Fibroblast of the aortic adventitia (primary cell): Measurements from ENCODE around the gene PSMD11. TPM values are rescaled to one million over a fixed set of nuclear protein-coding genes. Genes with fewer than 3 reads are reported as not detected.

Source experiments
- DNase-seq: peaks from one replicate; pipeline ENCODE4 v3.0.0-alpha.2; 2010; ENCODE audit warnings: low read depth
- H3K4me3 ChIP-seq: 2 replicates; pipeline ENCODE4 v1.5.1; 2011; ENCODE audit warnings: low read depth, mild to moderate bottlenecking, control low read depth, low read length, moderate library complexity
- CTCF ChIP-seq: IDR thresholded peaks from 2 replicates; pipeline ENCODE4 v1.5.1; 2011; ENCODE audit warnings: mild to moderate bottlenecking, low read length, control low read depth, inconsistent platforms; ENCODE audit not compliant: insufficient read depth
- total RNA-seq: library from RNA; depleted of rRNA; stranded (reverse); fragments of >200 nt; gene quantifications from 2 replicates; pipeline ENCODE4 v1.2.3, GENCODE V29; 2012; ENCODE audit warnings: low replicate concordance

Gene PSMD11
- total RNA-seq, 1 donor = 78.2 TPM

- TF ChIP-seq CTCF = no peak
- no peak overlapping the region for H3K4me3 ChIP-seq
- no peak for DNase-seq
Measured at GRCh38 chr17:32463304-32463703, 19.0 kb downstream of the PSMD11 start.

- DNase-seq = no peak
- TF ChIP-seq CTCF = no peak
- H3K4me3 ChIP-seq = no peak overlapping the region
Measured at GRCh38 chr17:32464374-32464773, 20.1 kb downstream of the PSMD11 start.

- no peak for TF ChIP-seq CTCF
- no peak for DNase-seq
- H3K4me3 ChIP-seq = no peak overlapping the region
Measured at GRCh38 chr17:32467949-32468348, 23.6 kb downstream of the PSMD11 start.

- TF ChIP-seq CTCF = no peak
- H3K4me3 ChIP-seq = no peak overlapping the region
- DNase-seq = no peak
Measured at GRCh38 chr17:32470405-32471167, 26.3 kb downstream of the PSMD11 start.

GRCh38 chr17:32471652-32472051, 27.3 kb downstream of the PSMD11 start:
- TF ChIP-seq CTCF = no peak
- no peak for DNase-seq
- no peak overlapping the region for H3K4me3 ChIP-seq

- no peak overlapping the region for H3K4me3 ChIP-seq
- TF ChIP-seq CTCF = no peak
- DNase-seq = no peak
Measured at GRCh38 chr17:32475258-32475657, 30.9 kb downstream of the PSMD11 start.

GRCh38 chr17:32477220-32477619, 32.9 kb downstream of the PSMD11 start:
- no peak for DNase-seq
- no peak overlapping the region for H3K4me3 ChIP-seq
- no peak for TF ChIP-seq CTCF
